KMS-11 (cell line): ENCODE data around the gene TENT4B.

ENCODE experiments used
- H2AFZ ChIP-seq: fragments of 200-600 bp; sonication (generic); 2 replicates; pipeline ENCODE4 v1.6.1; 2016; ENCODE audit warnings: antibody characterized with exemption, mixed run types, low read depth
- H3K27ac ChIP-seq: fragments of 200-600 bp; sonication (generic); 2 replicates; pipeline ENCODE4 v1.6.1; 2016; ENCODE audit warnings: mild to moderate bottlenecking, mixed run types
- H3K27me3 ChIP-seq: fragments of 200-600 bp; sonication (generic); 2 replicates; pipeline ENCODE4 v1.6.1; 2017; ENCODE audit warnings: mild to moderate bottlenecking, low read depth, mixed run types, moderate library complexity; ENCODE audit not compliant: insufficient read depth
- H3K36me3 ChIP-seq: fragments of 200-600 bp; sonication (generic); 2 replicates; pipeline ENCODE4 v1.6.1; 2017; ENCODE audit warnings: mild to moderate bottlenecking, mixed run types; ENCODE audit not compliant: insufficient read depth
- H3K4me1 ChIP-seq: fragments of 200-600 bp; sonication (generic); 2 replicates; pipeline ENCODE4 v1.6.1; 2016; ENCODE audit warnings: mild to moderate bottlenecking, low read depth, mixed run types; ENCODE audit not compliant: poor library complexity, severe bottlenecking
- H3K4me2 ChIP-seq: fragments of 200-600 bp; sonication (generic); 2 replicates; pipeline ENCODE4 v1.7.0; 2016; ENCODE audit warnings: mild to moderate bottlenecking, mixed run types
- H3K4me3 ChIP-seq: fragments of 200-600 bp; sonication (generic); IDR thresholded peaks from 2 replicates; pipeline ENCODE4 v1.6.1; 2017; ENCODE audit warnings: low read depth, low read length, mixed read lengths; ENCODE audit not compliant: insufficient read depth
- H3K79me2 ChIP-seq: fragments of 200-600 bp; sonication (generic); 2 replicates; pipeline ENCODE4 v1.6.1; 2016; ENCODE audit warnings: low read depth, mixed run types; ENCODE audit not compliant: insufficient read depth
- H3K9ac ChIP-seq: fragments of 200-600 bp; sonication (generic); 2 replicates; pipeline ENCODE4 v1.6.1; 2016; ENCODE audit warnings: mild to moderate bottlenecking, mixed run types
- H4K20me1 ChIP-seq: fragments of 200-600 bp; sonication (generic); 2 replicates; pipeline ENCODE4 v1.6.1; 2016; ENCODE audit warnings: mild to moderate bottlenecking, mixed run types; ENCODE audit not compliant: insufficient read depth
- CTCF ChIP-seq: fragments of 200-600 bp; sonication (generic); conservative IDR thresholded peaks from 2 replicates; pipeline ENCODE4 v1.6.1; 2017; ENCODE audit warnings: low read depth, mild to moderate bottlenecking, antibody characterized with exemption, low read length, moderate library complexity, mixed read lengths

TENT4B gene

GRCh38 chr16:50152807-50153595, at the start of gene TENT4B:
Gene TENT4B, plus strand, starts transcription at chr16:50153306. Its CDS starts 316 bp downstream, at chr16:50153622.
- peak within 1 kb of the TSS; percentile 82 for H3K9ac ChIP-seq
- H3K4me1 ChIP-seq: peaks cover 46% of the 10 kb centered on the region
- H3K27me3 ChIP-seq: no peaks in the 10 kb centered on the region
- peaks cover 43% of the 10 kb centered on the region for H3K79me2 ChIP-seq
- H3K27ac ChIP-seq: peak within 1 kb of the TSS; percentile 86
- peaks cover 22% of the 10 kb centered on the region for H4K20me1 ChIP-seq
- no peaks in the 10 kb centered on the region for H3K36me3 ChIP-seq
- TF ChIP-seq CTCF: no peak
- H2AFZ ChIP-seq: peak within 1 kb of the TSS; percentile 58
- peak within 1 kb of the TSS; percentile 99 for H3K4me2 ChIP-seq
- no peak within 1 kb of the TSS for H3K4me3 ChIP-seq

- Histone ChIP-seq H3K4me3 (no peak overlapping the region), H3K4me2 (no peak overlapping the region), H3K4me1 (no peaks in the 10 kb centered on the region), H3K27ac (no peak overlapping the region), H4K20me1 (no peaks in the 10 kb centered on the region), H3K36me3 (no peaks in the 10 kb centered on the region; the same call in 1 of the 2 replicates), H2AFZ (no peak overlapping the region), H3K27me3 (no peaks in the 10 kb centered on the region), H3K79me2 (no peaks in the 10 kb centered on the region), H3K9ac (no peak overlapping the region)
- TF ChIP-seq CTCF: no peak
Measured at GRCh38 chr16:50103764-50104163, 49.3 kb upstream of the TENT4B start.

GRCh38 chr16:50114357-50115129, 38.6 kb upstream of the TENT4B start:
- TF ChIP-seq CTCF: no peak
- Histone ChIP-seq H3K79me2 (no peaks in the 10 kb centered on the region), H3K4me1 (peaks cover 38% of the 10 kb centered on the region), H3K4me2 (no peak overlapping the region), H3K27ac (no peak overlapping the region), H3K36me3 (no peaks in the 10 kb centered on the region), H3K27me3 (no peaks in the 10 kb centered on the region), H3K4me3 (no peak overlapping the region), H4K20me1 (no peaks in the 10 kb centered on the region), H2AFZ (peak overlapping the region; percentile 42; the same call in 1 of the 2 replicates), H3K9ac (no peak overlapping the region)

- no peaks in the 10 kb centered on the region for H3K79me2 ChIP-seq
- no peak overlapping the region for H3K4me3 ChIP-seq
- H4K20me1 ChIP-seq: no peaks in the 10 kb centered on the region
- 0 out of 2 replicates have a peak overlapping the region, but pooled peaks have one; percentile 9 for H2AFZ ChIP-seq
- H3K27me3 ChIP-seq: no peaks in the 10 kb centered on the region
- no peak for TF ChIP-seq CTCF
- peaks cover 80% of the 10 kb centered on the region for H3K4me1 ChIP-seq
- peak overlapping the region; percentile 97 for H3K27ac ChIP-seq
- H3K4me2 ChIP-seq: peak overlapping the region; percentile 74
- peak overlapping the region; percentile 78 for H3K9ac ChIP-seq
- H3K36me3 ChIP-seq: no peaks in the 10 kb centered on the region
Measured at GRCh38 chr16:50120711-50121110, 32.4 kb upstream of the TENT4B start.
